K562 (cell line): ENCODE data around the gene GMEB1. TPM values are rescaled to one million over a fixed set of nuclear protein-coding genes. Genes with fewer than 3 reads are reported as not detected.
A peak's percentile ranks its signal among the peaks of the same experiment; 100 is the strongest.
"Not testable (repeated sequence)": the region's sequence is repeated elsewhere in the genome, so short reads cannot be mapped to it uniquely, and the experiment has no call there.

ENCODE experiments used
- ATAC-seq: fragments of 200-7000 bp; cut with Tn5 transposase; 3 replicates; pipeline ENCODE4 v1.9.1; 2020; ENCODE audit warnings: moderate library complexity
- BruUV-seq: library from RNA; stranded (reverse); fragments of 400-500 nt; replicated peaks from 2 replicates; lab custom pipeline; 2021; lab: Mats Ljungman, UMichigan
- CTCF ChIA-PET: fragments of 300-600 bp; formaldehyde crosslinking; extraction: SDS; loops from one replicate; lab custom pipeline; 2021; ENCODE audit warnings: low intra/inter-chr PET ratio; lab: Yijun Ruan, JAX
- POLR2A ChIA-PET: fragments of 300-600, 350-650 bp; sonication (Branson Sonifier 250); formaldehyde crosslinking; extraction: SDS; loops from one replicate; lab custom pipeline; 2021; ENCODE audit warnings: antibody characterized with exemption, inconsistent platforms; lab: Yijun Ruan, JAX
- DNase-seq, 4 experiments: peaks; one replicate each; pipeline versions ENCODE4 v3.0.0 to v3.0.0-alpha.2; 2011 to 2018; ENCODE audit warnings: low spot score in 3 of 4, mixed read lengths in 3 of 4; ENCODE audit errors: extremely low read depth in 1 of 4
- FAIRE-seq: peaks from 2 replicates; lab custom pipeline; 2011; peaks lifted over from hg19 to GRCh38; lab: Jason Lieb, UNC
- H2AFZ ChIP-seq: 2 replicates; pipeline ENCODE4 v1.6.0; 2011; ENCODE audit warnings: low read depth, low read length, control low read depth, inconsistent platforms
- H3K27ac ChIP-seq: fragments of 200-600 bp; 3 replicates; pipeline ENCODE4 v1.8.0; 2011; ENCODE audit warnings: low read depth, mild to moderate bottlenecking, control low read depth, inconsistent platforms, low read length, moderate library complexity, mixed read lengths; ENCODE audit errors: extremely low read depth
- H3K27me3 ChIP-seq, 2 experiments: fragments of 300-600 bp in 1 of 2; 2 replicates in 1 of 2; 3 replicates in 1 of 2; pipeline versions ENCODE4 v1.6.0 to v1.8.0; 2011; ENCODE audit warnings: inconsistent platforms in 2 of 2, low read length in 2 of 2, mild to moderate bottlenecking in 1 of 2, mixed read lengths in 1 of 2, moderate library complexity in 1 of 2; ENCODE audit not compliant: control insufficient read depth in 2 of 2, insufficient read depth in 2 of 2
- H3K36me3 ChIP-seq: fragments of 300-600 bp; 3 replicates; pipeline ENCODE4 v1.8.0; 2011; ENCODE audit warnings: mild to moderate bottlenecking, low read length, inconsistent platforms; ENCODE audit not compliant: control insufficient read depth, insufficient read depth
- H3K4me1 ChIP-seq, 2 experiments: fragments of 200-600 bp in 1 of 2; replicated peaks in 1 of 2; 2 replicates in 1 of 2; 3 replicates in 1 of 2; pipeline versions ENCODE4 v1.5.1 to v1.8.0; 2011; ENCODE audit warnings: inconsistent platforms in 2 of 2, low read length in 2 of 2, mild to moderate bottlenecking in 1 of 2, mixed read lengths in 1 of 2, moderate library complexity in 1 of 2; ENCODE audit not compliant: control insufficient read depth in 2 of 2, insufficient read depth in 2 of 2
- H3K4me2 ChIP-seq: 2 replicates; pipeline ENCODE4 v1.6.1; 2011; ENCODE audit warnings: low read length, control low read depth, inconsistent platforms, mixed read lengths; ENCODE audit not compliant: insufficient read depth
- H3K4me3 ChIP-seq: fragments of 200-600 bp; sonication (generic), shearing (Covaris generic); 2 replicates; pipeline ENCODE4 v1.5.1; 2016; ENCODE audit warnings: control low read depth, inconsistent platforms
- H3K79me2 ChIP-seq: fragments of 200-600 bp; 3 replicates; pipeline ENCODE4 v1.8.0; 2011; ENCODE audit warnings: low read length, inconsistent platforms; ENCODE audit not compliant: control insufficient read depth, insufficient read depth
- H3K9ac ChIP-seq, 2 experiments: 2 replicates each; pipeline versions ENCODE4 v1.6.0 to v1.6.1; 2011; ENCODE audit warnings: low read depth in 2 of 2, low read length in 2 of 2, control low read depth in 1 of 2, inconsistent platforms in 1 of 2, mild to moderate bottlenecking in 1 of 2, mixed read lengths in 1 of 2; ENCODE audit not compliant: insufficient read depth in 1 of 2
- H3K9me1 ChIP-seq: one replicate; pipeline ENCODE4 v1.6.0; 2011; ENCODE audit warnings: inconsistent platforms, mild to moderate bottlenecking, low read length, moderate library complexity; ENCODE audit not compliant: control insufficient read depth, insufficient read depth
- H3K9me3 ChIP-seq: replicated peaks from 2 replicates; pipeline ENCODE4 v1.5.1; 2011; ENCODE audit warnings: low read depth, low read length, inconsistent platforms; ENCODE audit not compliant: control insufficient read depth, insufficient read depth
- H4K20me1 ChIP-seq: replicated peaks from 2 replicates; pipeline ENCODE4 v1.6.1; 2011; ENCODE audit warnings: low read length, inconsistent platforms, mixed read lengths; ENCODE audit not compliant: control insufficient read depth, insufficient read depth
- ARID1B ChIP-seq: fragments of 450-650 bp; IDR thresholded peaks from 2 replicates; pipeline ENCODE4 v1.6.1; 2016; ENCODE audit warnings: antibody characterized with exemption, mild to moderate bottlenecking, inconsistent platforms
- CBFA2T2 ChIP-seq: fragments of 450-650 bp; conservative IDR thresholded peaks from 2 replicates; pipeline ENCODE4 v1.6.1; 2017; ENCODE audit warnings: mild to moderate bottlenecking
- CBX3 ChIP-seq, 2 experiments: IDR thresholded peaks; 1 replicate in 1 of 2; 2 replicates in 1 of 2; pipeline ENCODE4 v1.6.1; 2012; ENCODE audit warnings: inconsistent platforms in 2 of 2, low read length in 2 of 2, borderline replicate concordance in 1 of 2, control low read depth in 1 of 2
- HMG20A ChIP-seq: fragments of 450-650 bp; formaldehyde crosslinking; conservative IDR thresholded peaks from 2 replicates; pipeline ENCODE4 v1.4.0; 2020; ENCODE audit warnings: mild to moderate bottlenecking, mixed read lengths
- IRF1 ChIP-seq: sonication (generic); formaldehyde crosslinking; IDR thresholded peaks from 2 replicates; pipeline ENCODE4 v1.8.0; 2022; ENCODE audit warnings: missing genetic modification reagents, mild to moderate bottlenecking, borderline replicate concordance
- KDM1A ChIP-seq, 2 experiments: fragments of 450-650 bp; IDR thresholded peaks; 2 replicates each; pipeline ENCODE4 v1.6.1; 2016; ENCODE audit warnings: mild to moderate bottlenecking in 2 of 2
- MCM7 ChIP-seq, 2 experiments: fragments of 450-650 bp; IDR thresholded peaks; 2 replicates each; pipeline ENCODE4 v1.6.1; 2016 to 2018
- MTA2 ChIP-seq: fragments of 450-650 bp; IDR thresholded peaks from 2 replicates; pipeline ENCODE4 v1.6.1; 2016; ENCODE audit warnings: low read depth
- NBN ChIP-seq: fragments of 450-650 bp; IDR thresholded peaks from 2 replicates; pipeline ENCODE4 v1.6.1; 2016; ENCODE audit warnings: low read depth, mild to moderate bottlenecking
- POLR2AphosphoS5 ChIP-seq: IDR thresholded peaks from 2 replicates; pipeline ENCODE4 v1.6.1; 2011; ENCODE audit warnings: mild to moderate bottlenecking, low read depth, low read length, moderate library complexity; ENCODE audit not compliant: control insufficient read depth, insufficient read depth
- SMAD3 ChIP-seq: fragments of 450-650 bp; formaldehyde crosslinking; conservative IDR thresholded peaks from 2 replicates; pipeline ENCODE4 v1.4.0; 2020; ENCODE audit warnings: mild to moderate bottlenecking
- SOX6 ChIP-seq: fragments of 450-650 bp; IDR thresholded peaks from 2 replicates; pipeline ENCODE4 v1.6.1; 2014; ENCODE audit warnings: mild to moderate bottlenecking
- TAL1 ChIP-seq: fragments of 450-650 bp; IDR thresholded peaks from 2 replicates; pipeline ENCODE4 v1.6.1; 2016; ENCODE audit warnings: mild to moderate bottlenecking
- TEAD4 ChIP-seq, 2 experiments: sonication (generic) in 1 of 2; formaldehyde crosslinking in 1 of 2; IDR thresholded peaks; 2 replicates each; pipeline versions ENCODE4 v1.6.1 to v1.8.0; 2012 to 2022; ENCODE audit warnings: borderline replicate concordance in 1 of 2, inconsistent platforms in 1 of 2, low read length in 1 of 2, mild to moderate bottlenecking in 1 of 2, missing genetic modification reagents in 1 of 2
- ZNF707 ChIP-seq: fragments of 250-450 bp; sonication (Bioruptor Pico); conservative IDR thresholded peaks from 2 replicates; pipeline ENCODE4 v1.8.0; 2022; ENCODE audit warnings: inconsistent platforms, mild to moderate bottlenecking, moderate library complexity
- WGBS: fragments of 100-300 bp; shearing (Covaris generic); methylation state at CpG from one replicate; pipeline ENCODE4 v1.1.6; 2016; ENCODE audit warnings: low coverage, mixed read lengths; ENCODE audit not compliant: insufficient coverage; ENCODE audit errors: missing lambda C conversion rate; 5-methylcytosine and 5-hydroxymethylcytosine counted together
- in situ Hi-C: fragments of 300-500 bp; cut with MboI; formaldehyde crosslinking; loops from 4 replicates; pipeline ENCODE4 v1.15.0; 2018; ENCODE audit warnings: inconsistent platforms, mixed read lengths
- intact Hi-C: fragments of 100-400 bp; cut with micrococcal nuclease; formaldehyde crosslinking; loops from 2 replicates; pipeline ENCODE4 v1.14.2; 2022
- polyA plus RNA-seq, 8 experiments: library from polyadenylated mRNA; depleted of rRNA in 4 of 8; stranded (reverse) in 5 of 8; unstranded in 3 of 8; fragments of >200 nt; fragmentation: Nextera tagmentation in 2 of 8; fragmentation: Illumina TruSeq in 1 of 8; extraction: Ambion mirVana in 2 of 8; extraction: Trizol in 1 of 8; gene quantifications; 2 replicates each; pipeline versions ENCODE4 v1.2.1 to v1.2.3, GENCODE V29; 2011 to 2014; ENCODE audit warnings: inconsistent platforms in 1 of 8, missing spikeins in 1 of 8
- total RNA-seq, 7 experiments: library from RNA; depleted of rRNA in 6 of 7; stranded (reverse); fragments of >200 nt in 6 of 7; fragmentation: Illumina TruSeq in 2 of 7; extraction: Trizol in 2 of 7; gene quantifications; 2 replicates each; pipeline versions ENCODE4 v1.2.1 to v1.2.3, GENCODE V29; 2011 to 2021; ENCODE audit warnings: low replicate concordance in 1 of 7

Gene GMEB1
- total and polyA plus RNA-seq, 9 of the 15 experiments (the other 6 are each of a cell fraction or from before 2014, with no cell fraction given): 6.6 to 17.5 (median 8.5) TPM

DNA sequence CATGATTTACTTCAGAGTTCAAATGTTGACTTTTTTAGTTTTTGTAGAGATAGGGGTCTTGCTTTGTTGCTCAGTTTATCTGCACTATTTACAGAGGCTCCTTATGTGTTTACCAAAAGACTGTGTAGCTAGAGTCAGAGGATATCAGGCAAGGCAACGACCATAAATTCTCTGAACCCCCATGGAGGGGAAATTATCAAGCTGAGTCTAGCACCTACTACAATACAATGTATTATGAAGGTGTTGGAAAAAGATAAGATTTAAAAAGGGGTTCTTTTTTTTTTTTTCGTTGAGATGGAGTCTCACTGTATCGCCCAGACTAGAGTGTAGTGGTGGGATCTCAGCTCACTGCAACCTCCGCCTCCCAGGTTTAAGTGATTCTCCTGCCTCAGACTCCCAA lies 16.4 kb downstream of the GMEB1 start (continued):
- TF ChIP-seq TEAD4 (IDR thresholded peaks at IDR 0.05; ENCODE audit: low read length): peak; percentile 56; the same call in 1 of the 2 replicates
- no peak for TF ChIP-seq TEAD4 (CRISPR knock-in tag; IDR thresholded peaks at IDR 0.05; ENCODE audit: borderline replicate concordance)
- TF ChIP-seq ZNF707 (CRISPR knock-in tag): no peak
- no peak for TF ChIP-seq SMAD3 (CRISPR knock-in tag)
- TF ChIP-seq TAL1: peak; percentile 50; the same call in 1 of the 2 replicates
- no peak for TF ChIP-seq IRF1
- TF ChIP-seq SOX6: peak; percentile 71
- TF ChIP-seq HMG20A (CRISPR knock-in tag): no peak
- peak; percentile 66 for TF ChIP-seq ARID1B
- TF ChIP-seq POLR2AphosphoS5: peak; percentile 34; the same call in 1 of the 2 replicates
- no peak for TF ChIP-seq CBX3 (IDR thresholded peaks at IDR 0.05; ENCODE audit: borderline replicate concordance in 1 of 2, low read length in 2 of 2)
- TF ChIP-seq NBN: no peak
- peak; percentile 65 for TF ChIP-seq CBFA2T2
- peak in 1 of 2 experiments; percentile 27; a peak in 1 of 4 replicates for TF ChIP-seq KDM1A (IDR thresholded peaks at IDR 0.05)
- TF ChIP-seq MTA2: 0 out of 2 replicates have a peak, but pooled peaks have one; percentile 13
- no peak for TF ChIP-seq MCM7 (IDR thresholded peaks at IDR 0.05)

DNA sequence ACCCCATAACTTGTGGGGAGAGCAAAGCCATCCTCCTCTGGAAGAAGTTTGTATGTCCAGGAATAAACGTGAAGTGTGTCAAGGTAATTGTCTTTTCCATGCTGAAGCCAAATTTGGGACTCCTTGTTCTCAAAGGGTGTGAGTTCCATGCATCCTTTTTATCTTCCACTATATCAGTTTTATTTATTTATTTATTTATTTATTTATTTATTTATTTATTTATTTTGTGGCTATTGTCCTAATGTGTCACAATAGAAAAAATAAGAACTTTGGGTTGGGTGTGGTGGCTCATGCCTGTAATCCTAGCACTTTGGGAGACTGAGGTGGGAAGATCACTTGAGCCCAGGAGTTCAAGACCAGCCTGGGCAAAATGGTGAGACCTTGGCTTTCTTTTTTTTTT lies 23.0 kb downstream of the GMEB1 start:
- in situ Hi-C loops, H3K4me1 ChIP-seq, H3K79me2 ChIP-seq, CTCF ChIA-PET, H3K27me3 ChIP-seq, H2AFZ ChIP-seq, H3K4me2 ChIP-seq, ATAC-seq, FAIRE-seq, H3K9me1 ChIP-seq, H3K9me3 ChIP-seq, DNase-seq, BruUV-seq, POLR2A ChIA-PET, H3K27ac ChIP-seq, H3K9ac ChIP-seq, H3K4me3 ChIP-seq, intact Hi-C loops, H4K20me1 ChIP-seq: not testable (repeated sequence)
- peaks cover 41% of the 10 kb centered on the region for H3K36me3 ChIP-seq
- WGBS: 25% methylated on average over 1 of the region's 1 CpG
